ENCODE results near the gene HOOK1.
"Not testable (repeated sequence)": the region's sequence is repeated elsewhere in the genome, so short reads cannot be mapped to it uniquely, and the experiment has no call there.

Gene HOOK1

DNA sequence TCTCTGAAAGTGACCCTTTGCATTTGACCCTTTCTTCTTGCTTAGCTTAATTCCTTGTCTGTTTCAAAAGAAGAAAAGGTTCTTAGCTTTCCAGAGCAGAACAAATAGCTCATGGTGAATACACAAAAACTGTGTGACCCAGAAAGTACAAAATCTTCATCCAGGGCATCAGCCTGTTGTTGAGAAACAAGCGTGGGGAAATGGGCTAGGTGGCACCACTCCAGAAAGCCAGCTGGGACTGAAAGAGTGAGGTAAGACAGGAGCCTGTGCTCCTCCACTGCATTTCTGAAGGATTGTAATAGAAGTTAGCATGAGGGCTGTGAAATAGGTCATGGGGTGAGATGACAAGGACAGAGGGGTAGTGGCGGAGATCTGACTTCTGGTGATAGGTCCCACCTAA, 66.0 kb downstream of the HOOK1 start:
- in situ Hi-C loops (cut with MboI; ENCODE audit: low sequenced_read_pairs) = no loop called here

DNA sequence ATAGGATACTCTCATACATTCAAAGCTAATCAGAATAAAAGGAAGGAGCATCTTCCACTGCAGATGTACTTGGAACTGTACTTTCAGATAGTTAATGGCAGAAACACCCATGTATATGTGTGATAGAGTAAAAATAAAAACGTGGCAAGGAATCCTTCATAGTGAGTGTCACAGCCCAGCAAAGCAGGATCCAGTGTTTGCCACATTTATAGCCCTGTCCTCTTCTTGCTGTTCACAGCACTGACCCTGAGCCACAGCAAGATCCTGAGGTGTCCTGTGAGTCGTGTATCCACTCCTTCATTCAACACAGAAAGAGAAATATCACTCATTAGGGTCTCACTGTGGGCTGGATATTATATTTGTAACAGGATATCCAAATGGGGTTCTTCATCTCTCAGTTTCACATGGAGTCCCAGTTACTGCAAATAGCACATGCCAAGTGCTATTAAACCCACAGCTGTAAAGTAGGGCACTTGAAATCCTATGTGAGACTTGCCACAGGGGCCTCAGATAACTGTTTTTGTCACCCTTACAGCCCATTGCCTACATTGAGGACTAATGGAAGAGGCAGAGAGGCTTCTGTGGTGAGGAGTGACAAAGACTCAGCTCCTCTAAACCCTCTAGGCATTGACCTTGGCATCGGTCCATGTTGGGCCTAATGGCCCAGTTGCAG, 70.5 kb downstream of the HOOK1 start:
- in situ Hi-C loops (cut with MboI; ENCODE audit: low sequenced_read_pairs) = no loop called here

DNA sequence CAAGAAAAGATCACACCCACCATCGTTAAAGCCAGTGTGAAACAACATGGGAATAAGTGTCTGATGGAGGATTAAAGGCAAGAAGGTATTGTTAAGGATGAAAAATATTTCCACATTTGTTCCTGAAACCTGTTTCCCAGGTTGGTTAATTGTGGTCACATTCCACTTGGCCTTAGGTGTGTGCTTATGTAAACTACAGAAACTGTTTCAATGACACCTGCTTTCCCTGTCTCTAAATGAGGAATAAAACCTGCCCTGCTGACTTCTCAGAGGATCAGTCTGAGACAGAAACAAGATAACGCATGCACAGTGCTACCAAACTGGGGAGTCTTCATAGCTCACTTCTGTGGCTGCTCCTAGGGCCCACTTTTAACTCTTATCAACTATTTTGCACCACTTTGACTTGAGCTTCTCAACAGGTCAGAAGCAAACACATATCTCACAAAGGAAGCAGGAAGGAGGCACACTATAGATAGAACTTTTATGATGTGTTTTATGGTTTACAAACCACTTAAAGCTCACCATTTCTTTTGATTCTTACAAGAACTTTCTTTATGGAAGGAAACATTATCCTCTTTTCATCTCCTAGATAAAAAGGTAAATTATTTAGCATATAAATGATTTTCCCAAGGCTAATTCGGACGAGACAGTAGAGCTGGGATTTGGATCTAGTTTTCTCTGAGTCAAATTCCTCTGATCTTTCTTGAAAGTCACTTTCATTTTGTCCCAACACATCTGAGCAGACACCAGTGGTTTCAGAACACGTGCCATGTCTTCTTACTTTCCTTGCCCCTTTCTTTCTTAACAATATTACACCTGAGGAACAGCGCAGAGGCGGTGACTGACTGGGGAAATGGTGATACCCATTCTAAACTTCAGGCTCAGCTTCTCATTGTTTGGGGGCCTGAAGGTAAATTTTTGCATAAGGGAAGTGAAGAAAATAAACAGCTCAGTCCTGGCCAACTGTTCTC, 78.4 kb downstream of the HOOK1 start:
- in situ Hi-C loops (cut with MboI; ENCODE audit: low sequenced_read_pairs) = no loop called here

DNA sequence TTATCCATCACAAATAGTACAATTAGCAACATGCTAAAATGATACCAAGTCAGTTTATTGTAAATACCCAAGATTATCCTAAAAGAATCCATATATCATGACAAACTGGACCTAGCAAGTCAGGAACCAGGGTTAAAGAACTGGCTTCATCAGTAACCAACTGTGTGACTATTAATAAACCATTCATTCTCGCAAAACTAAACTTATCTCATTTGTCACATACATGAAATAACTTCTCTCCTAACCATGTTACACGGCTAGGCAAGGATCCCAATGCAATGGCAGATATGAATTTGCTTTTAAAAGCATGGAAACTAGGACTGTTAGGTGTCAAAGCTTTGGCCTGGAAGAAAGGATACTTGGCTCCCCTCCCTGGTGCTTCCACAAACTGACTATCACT, 82.4 kb downstream of the HOOK1 start:
- in situ Hi-C loops (cut with MboI; ENCODE audit: low sequenced_read_pairs) = no loop called here

DNA sequence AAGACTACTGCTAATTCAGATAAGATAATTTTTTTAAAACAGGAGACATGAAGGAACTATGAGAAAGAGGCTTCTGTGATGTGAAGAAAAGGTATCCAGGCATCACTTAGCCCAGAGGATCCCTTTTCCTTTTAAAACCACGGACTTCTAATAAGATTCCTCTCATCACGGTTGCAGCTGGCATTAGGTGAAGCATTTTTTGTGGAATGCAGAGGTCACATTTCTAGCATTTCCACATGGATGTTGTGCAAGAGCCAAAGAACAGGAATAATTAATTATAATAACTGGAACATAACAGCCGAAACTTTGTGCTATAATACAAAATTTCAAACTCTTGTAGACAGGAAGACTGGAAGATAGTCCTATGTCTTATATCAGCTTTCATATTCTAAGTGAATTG, 84.2 kb downstream of the HOOK1 start:
- in situ Hi-C loops (cut with MboI; ENCODE audit: low sequenced_read_pairs) = no loop called here

DNA sequence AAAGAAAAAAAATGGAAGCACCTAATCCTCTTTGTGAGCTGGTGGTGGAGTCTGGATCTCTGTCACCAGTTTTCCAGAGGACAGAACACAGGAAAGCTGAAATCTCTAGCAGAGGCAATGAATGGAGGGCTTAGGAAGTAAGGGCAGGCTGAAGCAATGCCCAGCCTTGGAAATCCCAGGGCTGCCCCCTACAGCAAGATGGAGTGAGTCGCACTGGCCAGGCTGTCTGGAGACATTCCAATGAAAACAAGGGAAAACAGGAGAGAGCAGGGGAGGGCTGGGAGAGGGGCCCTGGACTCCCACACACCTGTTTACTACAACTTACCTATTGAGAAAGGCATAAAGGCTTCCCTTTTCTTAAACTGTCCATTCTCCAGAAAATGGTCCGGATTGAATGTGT, 85.9 kb downstream of the HOOK1 start:
- in situ Hi-C loops (cut with MboI; ENCODE audit: low sequenced_read_pairs) = no loop called here

DNA sequence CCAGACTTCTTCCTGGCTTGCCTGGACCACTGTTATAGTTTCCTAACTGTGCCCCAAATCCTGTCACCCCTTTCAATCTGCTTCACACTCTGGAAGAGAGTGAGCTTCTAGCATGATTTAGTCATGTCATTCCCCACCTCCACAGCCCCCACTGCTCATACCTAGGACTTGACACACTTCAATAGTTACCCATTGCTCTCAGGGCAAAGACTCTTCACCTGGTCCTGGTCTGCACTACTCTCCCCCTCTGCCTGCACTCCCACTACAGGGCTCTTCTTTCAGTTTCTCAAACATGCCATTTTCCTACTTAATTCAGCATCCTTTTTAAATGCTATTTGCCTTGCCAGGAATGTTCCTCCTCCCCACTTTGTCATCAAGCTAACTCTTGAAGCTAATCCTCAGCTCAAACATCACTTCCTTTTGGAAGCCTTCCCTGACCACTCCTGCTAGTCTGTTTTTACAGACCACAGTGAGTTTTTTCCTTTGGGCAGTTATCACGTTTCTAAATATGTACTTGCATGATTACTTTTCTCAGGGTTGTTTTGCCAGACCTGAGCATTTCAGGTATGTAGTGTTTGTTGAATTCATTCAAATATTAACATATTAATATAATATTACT, 87.1 kb downstream of the HOOK1 start:
- in situ Hi-C loops (cut with MboI; ENCODE audit: low sequenced_read_pairs) = no loop called here

DNA sequence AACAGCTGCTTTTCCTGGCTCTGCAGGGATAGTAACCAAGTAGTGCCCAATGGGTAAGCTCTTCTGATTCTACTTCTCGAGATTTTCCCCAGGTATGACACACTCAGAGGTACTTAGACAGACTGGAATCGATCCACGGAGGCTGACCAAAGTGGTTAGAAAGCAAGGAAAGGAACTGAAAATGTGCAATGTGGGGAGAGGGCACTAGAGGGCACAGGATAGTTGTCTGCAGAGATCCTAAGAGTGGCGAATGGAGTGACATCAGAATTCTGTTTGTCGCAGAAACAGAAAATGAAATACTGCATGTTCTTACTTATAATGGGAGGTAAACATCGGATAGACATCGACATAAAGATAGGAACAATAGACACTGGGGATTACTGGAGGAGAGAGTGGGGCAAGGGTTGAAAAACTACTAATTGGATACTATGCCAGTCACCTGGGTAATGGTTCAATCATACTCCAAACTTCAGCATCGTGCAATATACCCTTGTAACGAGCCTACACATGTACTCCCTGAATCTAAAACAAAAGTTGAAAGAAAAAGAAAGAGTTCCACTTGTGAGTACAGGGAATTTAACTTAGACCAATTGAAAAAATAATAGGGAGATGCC, 88.5 kb downstream of the HOOK1 start:
- in situ Hi-C loops (cut with MboI; ENCODE audit: low sequenced_read_pairs) = no loop called here

DNA sequence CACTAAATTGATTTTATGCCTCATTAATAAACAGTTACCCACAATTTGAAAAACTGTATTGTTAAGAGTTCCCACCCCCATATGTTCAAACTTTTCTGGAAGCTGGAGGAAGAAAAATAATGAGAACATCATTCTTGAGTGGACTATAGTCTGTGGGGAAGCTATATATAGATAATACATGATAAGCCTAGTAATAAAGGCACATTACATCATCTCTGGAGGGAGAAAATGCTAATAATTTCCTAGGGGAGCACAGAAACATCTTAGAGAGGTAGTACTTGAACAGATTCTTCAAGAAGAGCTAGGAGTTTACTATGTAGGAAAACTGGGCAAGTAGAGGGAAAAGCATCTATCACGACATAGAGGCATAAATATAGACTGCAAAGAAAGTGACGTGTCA, 92.2 kb downstream of the HOOK1 start:
- in situ Hi-C loops (cut with MboI; ENCODE audit: low sequenced_read_pairs) = no loop called here

DNA sequence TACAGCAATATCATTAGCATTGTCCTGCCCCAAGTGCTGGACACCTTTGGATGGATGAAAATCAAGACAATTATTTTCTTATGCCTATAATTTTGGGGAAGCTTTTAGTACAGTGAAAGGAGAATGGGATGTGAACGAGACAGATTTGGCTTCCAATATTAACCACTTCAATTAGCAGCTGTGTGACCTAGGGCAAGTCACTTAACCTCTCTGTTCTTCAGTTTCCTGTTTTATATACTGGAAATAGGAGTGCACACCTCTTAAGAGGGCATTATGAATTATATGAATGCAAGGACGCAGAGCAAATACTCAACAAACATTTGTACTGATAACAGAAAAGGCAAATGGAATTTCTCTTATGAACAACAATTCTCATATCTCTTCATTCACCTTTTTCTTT, 93.3 kb downstream of the HOOK1 start:
- in situ Hi-C loops (cut with MboI; ENCODE audit: low sequenced_read_pairs) = no loop called here

DNA sequence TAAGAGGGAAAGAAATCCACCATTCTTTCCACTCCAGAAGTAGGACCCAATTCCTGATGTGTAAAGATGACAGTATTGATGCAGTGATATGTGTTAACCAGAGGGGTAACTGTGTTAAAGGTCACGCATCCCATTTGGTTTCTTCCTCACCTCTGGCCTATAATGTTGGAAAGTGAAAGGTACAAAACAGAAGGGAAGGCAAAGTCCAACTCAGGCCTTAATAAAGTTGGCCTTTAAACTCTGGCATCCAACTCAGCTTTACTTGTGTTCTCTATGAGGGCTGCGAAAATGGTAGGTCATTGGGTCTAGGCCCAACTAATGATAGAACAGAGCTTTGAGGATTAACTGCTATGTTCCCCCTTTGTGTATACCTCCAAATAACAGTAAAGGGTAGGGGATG, 93.9 kb downstream of the HOOK1 start:
- in situ Hi-C loops (cut with MboI; ENCODE audit: low sequenced_read_pairs) = no loop called here

DNA sequence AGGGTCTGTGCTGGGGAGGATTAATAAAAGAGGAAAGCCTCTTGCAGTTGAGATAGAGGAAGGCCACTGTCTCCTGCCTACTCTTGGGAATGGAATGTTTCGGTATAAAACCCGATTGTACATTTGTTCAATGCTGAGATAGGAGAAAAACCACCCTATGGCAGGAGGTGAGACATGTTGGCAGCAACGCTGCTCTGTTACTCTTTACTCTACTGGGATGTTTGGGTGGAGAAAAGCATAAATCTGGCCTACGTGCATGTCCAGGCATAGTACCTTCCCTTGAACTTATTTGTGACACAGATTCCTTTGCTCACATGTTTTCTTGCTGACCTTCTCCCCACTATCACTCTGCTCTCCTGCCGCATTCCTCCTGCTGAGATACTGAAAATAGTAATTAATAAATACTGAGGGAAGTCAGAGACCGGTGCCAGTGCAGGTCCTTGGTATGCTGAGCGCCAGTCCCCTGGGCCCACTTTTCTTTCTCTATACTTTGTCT, 100.1 kb downstream of the HOOK1 start:
- in situ Hi-C loops (cut with MboI; ENCODE audit: low sequenced_read_pairs) = not testable (repeated sequence)

DNA sequence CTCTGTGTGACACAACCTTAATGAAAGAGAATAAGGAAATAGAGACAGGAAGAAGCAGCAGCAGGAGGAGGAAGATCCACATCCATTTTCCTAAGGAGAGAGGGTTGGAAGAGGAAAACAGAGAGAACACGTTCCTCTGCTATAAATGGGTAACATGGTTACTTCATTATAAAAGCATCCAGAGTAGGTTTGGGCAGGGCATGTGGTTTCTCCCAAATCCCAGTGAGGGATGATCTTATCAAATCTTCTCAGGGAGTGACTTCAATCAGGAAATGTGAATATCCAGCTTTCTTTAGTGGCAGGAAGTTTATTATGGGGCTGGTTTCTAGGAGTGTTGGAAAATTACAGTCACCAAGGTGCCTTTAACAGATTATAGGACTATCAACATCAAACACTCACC, 100.8 kb downstream of the HOOK1 start:
- in situ Hi-C loops (cut with MboI; ENCODE audit: low sequenced_read_pairs) = no loop called here

DNA sequence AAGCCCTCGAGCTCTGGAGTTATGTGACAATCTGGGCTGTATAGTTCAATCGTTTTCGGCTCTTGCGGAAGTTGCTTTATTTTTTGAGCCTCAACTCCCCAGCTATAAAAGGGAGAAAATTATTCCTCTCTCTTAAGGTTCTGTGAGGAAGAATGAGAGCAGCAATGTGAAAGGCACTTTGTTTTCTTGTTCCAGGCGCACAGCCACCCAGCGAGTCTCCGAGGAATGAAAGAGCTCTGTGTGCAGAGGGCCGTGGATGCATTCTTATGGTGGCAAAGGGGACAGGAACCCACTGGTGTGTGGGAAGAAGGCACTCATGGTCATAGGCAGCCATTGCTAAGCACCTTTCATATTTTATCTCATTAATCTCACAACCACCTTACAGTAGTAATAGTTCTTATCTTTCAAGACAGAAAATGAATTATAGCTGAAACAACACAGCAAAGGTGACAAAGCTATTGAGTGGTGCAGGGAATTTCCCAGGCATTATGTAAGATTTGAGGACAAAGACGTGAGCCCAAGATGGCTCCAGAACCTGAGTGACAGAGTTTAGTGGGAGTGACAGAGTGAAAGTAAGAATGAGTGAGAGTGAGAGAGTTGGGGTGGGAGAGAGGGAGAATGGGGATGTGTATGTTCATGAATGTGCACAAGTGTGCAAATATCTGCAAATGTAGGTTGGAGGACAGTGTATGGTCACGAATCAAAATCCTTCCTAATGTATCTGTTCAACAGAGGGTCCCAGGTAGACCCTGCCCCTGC, 102.5 kb downstream of the HOOK1 start:
- in situ Hi-C loops (cut with MboI; ENCODE audit: low sequenced_read_pairs) = no loop called here

DNA sequence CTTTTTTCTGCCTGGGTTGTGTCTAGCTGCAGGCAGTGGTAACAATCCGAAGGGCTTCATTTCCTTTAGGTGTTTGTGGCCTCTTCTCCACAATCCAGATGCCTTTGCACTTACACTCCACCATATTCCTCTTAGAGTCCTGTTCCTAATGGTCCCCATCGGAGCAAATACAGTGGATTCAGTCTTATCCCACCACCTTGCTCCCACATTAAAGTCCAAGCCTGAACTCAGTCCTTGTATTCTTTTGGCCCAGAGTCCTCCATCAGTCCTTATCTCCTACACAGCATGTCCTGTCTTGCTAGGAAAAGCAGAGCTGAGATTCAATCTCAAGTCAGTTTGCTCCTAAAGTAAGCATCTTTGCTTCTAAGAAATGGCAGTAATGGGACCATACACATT, 103.0 kb downstream of the HOOK1 start:
- in situ Hi-C loops (cut with MboI; ENCODE audit: low sequenced_read_pairs) = no loop called here

DNA sequence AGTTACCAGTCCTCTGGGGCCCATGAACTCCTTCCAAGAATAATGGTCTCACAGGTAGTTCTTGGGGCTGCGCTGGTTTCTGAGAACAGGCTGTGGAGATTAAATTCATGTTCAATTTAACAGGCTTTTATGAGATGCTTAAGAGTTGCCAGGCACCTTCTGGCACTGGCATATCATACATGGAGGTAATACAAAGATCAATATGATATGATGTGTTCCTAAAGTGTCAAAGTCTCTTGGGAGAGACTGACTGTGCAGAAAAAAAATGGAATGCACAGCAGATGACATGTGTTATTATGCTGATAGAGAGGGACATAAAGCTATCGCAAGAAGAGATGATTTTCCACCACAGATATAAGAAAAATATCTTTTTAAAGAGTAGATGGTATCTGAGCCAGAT, 105.0 kb downstream of the HOOK1 start:
- in situ Hi-C loops (cut with MboI; ENCODE audit: low sequenced_read_pairs) = no loop called here

DNA sequence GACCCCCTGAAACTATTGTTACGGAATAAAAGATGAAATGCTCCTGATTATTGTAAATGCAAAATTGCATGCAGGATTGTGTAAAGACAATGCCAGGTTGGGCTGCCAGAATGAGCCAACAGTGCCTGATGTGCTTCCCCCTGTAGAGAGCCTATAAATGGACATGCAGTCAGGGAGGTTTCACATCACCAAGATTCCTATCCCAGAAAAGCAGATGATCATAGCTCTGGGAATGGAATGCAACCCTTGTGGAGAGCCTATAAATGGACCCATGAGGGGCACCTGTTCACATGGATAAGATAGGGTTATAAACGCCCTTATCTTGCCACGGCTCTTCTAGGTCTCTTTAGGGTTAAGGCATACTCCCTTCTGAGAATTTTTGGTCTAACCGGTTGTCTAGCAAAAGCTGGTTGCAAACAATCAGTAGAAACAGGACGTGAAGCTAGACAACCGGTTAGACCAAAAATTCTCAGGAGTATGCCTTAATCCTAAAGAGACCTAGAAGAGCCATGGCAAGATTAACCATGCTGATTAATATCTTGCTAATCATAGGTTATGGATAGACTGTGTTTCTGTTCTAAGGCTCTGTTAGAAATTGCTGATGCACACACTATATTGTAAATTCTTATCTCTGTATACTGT, 106.6 kb downstream of the HOOK1 start:
- in situ Hi-C loops (cut with MboI; ENCODE audit: low sequenced_read_pairs) = not testable (repeated sequence)

DNA sequence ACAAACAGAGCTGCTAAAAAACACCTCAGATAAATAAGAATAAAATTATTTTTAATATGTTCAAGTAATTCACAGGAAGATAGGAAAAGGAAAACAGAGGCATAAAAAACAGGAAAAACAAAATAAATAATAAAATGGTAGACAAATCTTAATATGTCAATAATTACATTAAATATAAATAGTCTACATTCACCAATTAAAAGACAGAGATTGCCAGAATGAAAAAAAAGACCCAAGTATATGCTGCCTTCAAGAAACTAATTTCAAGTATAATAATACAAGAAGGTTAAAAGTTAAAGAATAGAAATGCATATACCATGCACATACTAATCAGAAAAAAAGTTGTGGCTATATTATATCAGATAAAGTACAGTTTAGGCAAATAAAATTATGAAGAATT, 109.9 kb downstream of the HOOK1 start:
- in situ Hi-C loops (cut with MboI; ENCODE audit: low sequenced_read_pairs) = no loop called here

Measured in hTERT RPE-1 (cell line).